Adipocyte (in vitro differentiated cells): ENCODE data around the gene TNS1.

Experiments
- DNase-seq: peaks from one replicate; pipeline ENCODE4 v3.0.0-alpha.2; 2015; ENCODE audit warnings: low read depth
- H3K27me3 ChIP-seq: replicated peaks from 2 replicates; pipeline ENCODE4 v1.7.0; 2013; ENCODE audit warnings: mild to moderate bottlenecking, low read length, moderate library complexity; ENCODE audit not compliant: control insufficient read depth, insufficient read depth
- H3K36me3 ChIP-seq: 2 replicates; pipeline ENCODE4 v1.7.0; 2013; ENCODE audit warnings: low read length, mild to moderate bottlenecking, moderate library complexity; ENCODE audit not compliant: control insufficient read depth, insufficient read depth, severe bottlenecking
- H3K4me1 ChIP-seq: 2 replicates; pipeline ENCODE4 v1.7.0; 2013; ENCODE audit warnings: mild to moderate bottlenecking, low read length, moderate library complexity; ENCODE audit not compliant: control insufficient read depth, insufficient read depth
- H3K4me3 ChIP-seq: 2 replicates; pipeline ENCODE4 v1.7.0; 2013; ENCODE audit warnings: mild to moderate bottlenecking, low read length, moderate library complexity
- H3K9ac ChIP-seq: 2 replicates; pipeline ENCODE4 v1.7.0; 2013; ENCODE audit warnings: mild to moderate bottlenecking, low read length, moderate library complexity
- H3K9me3 ChIP-seq: 2 replicates; pipeline ENCODE4 v1.7.0; 2013; ENCODE audit warnings: mild to moderate bottlenecking, low read length, moderate library complexity; ENCODE audit not compliant: control insufficient read depth

TNS1 gene

GRCh38 chr2:217943446-217944321 lies 59.1 kb downstream of the TNS1 start:
- Histone ChIP-seq H3K4me3 (peak overlapping the region; percentile 94), H3K9me3 (no peaks in the 10 kb centered on the region), H3K9ac (peak overlapping the region; percentile 96), H3K36me3 (peaks cover 7% of the 10 kb centered on the region), H3K4me1 (peaks cover 68% of the 10 kb centered on the region), H3K27me3 (no peaks in the 10 kb centered on the region)
- peak; percentile 75 for DNase-seq

DNA sequence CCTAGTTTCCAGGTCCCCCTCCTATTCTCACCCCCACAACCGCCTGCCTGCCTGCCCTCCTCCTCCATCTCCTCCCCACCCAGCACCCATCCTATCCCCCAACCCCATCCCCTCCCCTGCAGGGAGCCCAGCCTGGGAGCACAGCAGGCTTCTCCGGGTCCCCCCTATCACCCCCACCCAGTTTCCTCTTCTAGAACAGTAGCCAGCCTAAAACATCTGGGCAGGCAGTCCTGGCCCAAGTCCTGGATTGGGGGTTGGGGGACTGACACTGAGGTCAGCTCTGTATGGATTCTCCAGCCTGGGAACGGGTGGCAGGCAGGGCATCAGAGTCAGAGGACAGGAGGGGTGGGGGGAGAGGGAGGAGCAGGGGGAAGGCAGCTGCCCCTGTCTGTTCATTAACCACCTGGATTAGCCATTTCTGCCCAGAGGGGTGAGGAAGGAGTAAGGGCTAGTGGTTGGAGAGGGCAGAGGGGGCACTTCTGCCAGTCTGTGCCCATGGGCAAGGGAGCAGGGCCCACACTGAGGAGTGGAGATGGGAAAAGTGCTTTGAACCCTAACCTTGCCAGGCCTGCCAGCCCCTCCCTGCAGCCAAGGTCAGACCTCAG lies 60.0 kb downstream of the TNS1 start:
- H3K9me3 ChIP-seq: no peaks in the 10 kb centered on the region
- H3K27me3 ChIP-seq: no peaks in the 10 kb centered on the region
- peaks cover 13% of the 10 kb centered on the region for H3K36me3 ChIP-seq
- peak overlapping the region; percentile 94 for H3K4me3 ChIP-seq
- H3K4me1 ChIP-seq: peaks cover 68% of the 10 kb centered on the region
- DNase-seq: no peak
- H3K9ac ChIP-seq: peak overlapping the region; percentile 96

DNA sequence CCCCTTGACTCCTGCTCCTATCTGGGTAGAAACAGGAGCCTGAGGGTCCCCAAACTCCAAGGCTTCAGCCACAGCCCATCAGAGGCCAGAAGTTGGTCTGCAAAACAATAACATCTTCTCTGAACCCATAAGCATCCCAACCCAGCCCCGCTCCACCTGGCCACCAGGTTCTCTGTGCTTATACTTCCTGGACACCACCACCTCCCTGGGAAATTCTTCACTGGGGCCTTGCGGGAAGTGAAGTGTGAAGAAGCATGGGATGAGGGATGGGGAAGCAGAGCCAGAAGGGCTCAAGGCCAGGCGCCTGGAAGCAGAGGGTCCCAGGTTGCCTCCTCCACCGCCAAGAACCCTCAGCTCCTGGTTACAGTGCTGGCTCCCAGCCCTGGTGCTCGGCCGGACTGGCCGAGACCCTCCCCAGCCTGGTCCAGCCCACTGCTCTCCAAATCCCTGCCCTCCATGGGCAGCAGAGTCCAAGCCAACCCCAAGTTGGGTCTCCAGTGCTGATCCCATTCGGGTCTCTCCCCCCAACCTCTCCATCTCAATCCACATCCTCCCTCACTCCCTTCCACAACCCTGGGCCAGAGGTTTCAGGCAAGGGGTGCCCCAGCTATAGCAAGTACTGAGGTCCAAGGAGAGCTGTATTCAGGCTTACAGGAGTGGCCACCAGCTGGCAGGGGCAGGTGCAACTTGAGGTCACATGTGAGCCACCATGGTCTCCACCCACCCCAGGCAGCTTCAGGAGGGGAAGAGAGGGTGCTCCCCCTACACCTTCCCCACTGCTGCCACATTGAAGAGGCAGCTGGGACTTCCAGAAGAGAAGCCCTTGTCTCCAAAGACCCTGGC lies 60.7 kb downstream of the TNS1 start:
- peak overlapping the region; percentile 94 for H3K4me3 ChIP-seq
- H3K9me3 ChIP-seq: no peaks in the 10 kb centered on the region
- no peak for DNase-seq
- peak overlapping the region; percentile 96 for H3K9ac ChIP-seq
- H3K27me3 ChIP-seq: no peaks in the 10 kb centered on the region
- H3K4me1 ChIP-seq: peaks cover 75% of the 10 kb centered on the region
- peaks cover 13% of the 10 kb centered on the region for H3K36me3 ChIP-seq

- Histone ChIP-seq H3K36me3 (peaks cover 13% of the 10 kb centered on the region), H3K9ac (peak overlapping the region; percentile 96), H3K4me3 (peak overlapping the region; percentile 94), H3K9me3 (no peaks in the 10 kb centered on the region), H3K4me1 (peaks cover 83% of the 10 kb centered on the region), H3K27me3 (no peaks in the 10 kb centered on the region)
- no peak for DNase-seq
Measured at GRCh38 chr2:217941339-217941738, 61.5 kb downstream of the TNS1 start.

- H3K9me3 ChIP-seq: no peaks in the 10 kb centered on the region
- peak overlapping the region; percentile 96 for H3K9ac ChIP-seq
- H3K4me1 ChIP-seq: peaks cover 91% of the 10 kb centered on the region
- H3K36me3 ChIP-seq: peaks cover 13% of the 10 kb centered on the region
- peak overlapping the region; percentile 94 for H3K4me3 ChIP-seq
- DNase-seq: no peak
- H3K27me3 ChIP-seq: no peaks in the 10 kb centered on the region
Measured at GRCh38 chr2:217940261-217941220, 62.3 kb downstream of the TNS1 start.

- Histone ChIP-seq H3K4me3 (no peak overlapping the region), H3K36me3 (peaks cover 11% of the 10 kb centered on the region), H3K9ac (no peak overlapping the region), H3K9me3 (no peaks in the 10 kb centered on the region), H3K4me1 (peaks cover 96% of the 10 kb centered on the region), H3K27me3 (no peaks in the 10 kb centered on the region)
- no peak for DNase-seq
Measured at GRCh38 chr2:217939629-217940245, 63.1 kb downstream of the TNS1 start.

DNA sequence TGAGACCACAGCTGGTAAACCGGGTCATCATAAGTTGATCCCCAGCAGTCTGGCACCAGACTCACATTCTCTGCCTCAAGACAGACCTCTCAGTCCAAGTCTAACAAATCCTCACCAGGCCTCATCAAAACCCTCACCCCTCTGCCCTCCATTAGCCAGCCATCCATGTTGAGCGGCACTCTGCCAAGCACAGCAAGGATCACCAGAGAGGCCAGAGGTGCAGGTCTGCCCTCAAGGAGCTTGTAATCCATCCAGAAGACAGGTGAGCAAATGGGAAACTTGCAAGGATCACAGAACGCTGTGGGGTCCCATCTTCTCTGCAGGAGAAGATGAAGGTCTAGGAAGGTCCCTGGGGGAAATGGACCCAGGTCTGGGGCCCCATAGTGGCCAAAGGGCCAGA lies 63.6 kb downstream of the TNS1 start:
- no peaks in the 10 kb centered on the region for H3K27me3 ChIP-seq
- no peak overlapping the region for H3K9ac ChIP-seq
- no peak for DNase-seq
- peaks cover 8% of the 10 kb centered on the region for H3K36me3 ChIP-seq
- no peak overlapping the region for H3K4me3 ChIP-seq
- H3K9me3 ChIP-seq: no peaks in the 10 kb centered on the region
- H3K4me1 ChIP-seq: peaks cover 96% of the 10 kb centered on the region

DNA sequence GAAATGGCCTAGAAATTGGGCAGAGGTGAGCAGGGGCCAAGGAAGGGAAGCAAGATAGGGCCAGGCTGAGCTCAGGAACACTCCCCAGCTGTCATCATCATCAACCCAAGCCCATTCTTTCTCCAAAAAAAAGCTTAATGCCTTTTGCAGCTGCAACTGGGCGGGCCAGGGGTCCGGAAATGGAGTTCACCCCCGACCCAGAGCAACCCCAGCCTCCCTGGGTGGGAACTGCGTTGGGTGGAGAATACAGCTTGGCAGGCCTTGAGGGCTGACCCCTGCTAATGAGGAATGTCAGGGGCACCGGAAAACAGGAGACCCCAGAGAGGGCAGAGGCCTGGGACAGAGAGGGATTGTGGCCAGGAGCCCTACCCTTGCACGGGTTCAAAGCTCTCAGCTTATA lies 64.8 kb downstream of the TNS1 start:
- no peaks in the 10 kb centered on the region for H3K27me3 ChIP-seq
- H3K9ac ChIP-seq: peak overlapping the region; percentile 76
- peaks cover 96% of the 10 kb centered on the region for H3K4me1 ChIP-seq
- no peaks in the 10 kb centered on the region for H3K9me3 ChIP-seq
- DNase-seq: no peak
- no peak overlapping the region for H3K4me3 ChIP-seq
- H3K36me3 ChIP-seq: peaks cover 8% of the 10 kb centered on the region

DNA sequence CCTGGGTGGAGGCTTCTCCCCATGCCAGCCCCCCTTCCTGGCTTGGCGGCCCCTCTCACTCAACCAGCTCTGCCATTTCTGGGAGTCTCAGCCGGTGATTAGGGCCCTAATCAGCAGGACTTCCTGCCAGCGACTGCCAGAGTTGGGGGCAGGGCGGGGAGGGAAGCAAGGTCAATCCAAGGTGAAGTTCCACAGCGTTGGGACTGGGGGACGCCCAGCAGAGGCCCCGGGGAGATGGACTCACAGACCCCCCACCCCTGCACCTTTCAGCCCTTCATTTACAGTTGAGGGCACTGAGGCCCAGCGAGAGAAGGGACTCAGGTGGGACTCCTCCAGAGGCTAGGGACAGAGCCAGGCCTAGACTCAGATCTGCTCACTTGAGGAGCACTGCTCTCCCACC lies 65.3 kb downstream of the TNS1 start:
- no peak for DNase-seq
- H3K27me3 ChIP-seq: no peaks in the 10 kb centered on the region
- H3K36me3 ChIP-seq: peaks cover 11% of the 10 kb centered on the region
- no peak overlapping the region for H3K4me3 ChIP-seq
- peaks cover 95% of the 10 kb centered on the region for H3K4me1 ChIP-seq
- H3K9ac ChIP-seq: peak overlapping the region; percentile 76
- H3K9me3 ChIP-seq: no peaks in the 10 kb centered on the region

DNA sequence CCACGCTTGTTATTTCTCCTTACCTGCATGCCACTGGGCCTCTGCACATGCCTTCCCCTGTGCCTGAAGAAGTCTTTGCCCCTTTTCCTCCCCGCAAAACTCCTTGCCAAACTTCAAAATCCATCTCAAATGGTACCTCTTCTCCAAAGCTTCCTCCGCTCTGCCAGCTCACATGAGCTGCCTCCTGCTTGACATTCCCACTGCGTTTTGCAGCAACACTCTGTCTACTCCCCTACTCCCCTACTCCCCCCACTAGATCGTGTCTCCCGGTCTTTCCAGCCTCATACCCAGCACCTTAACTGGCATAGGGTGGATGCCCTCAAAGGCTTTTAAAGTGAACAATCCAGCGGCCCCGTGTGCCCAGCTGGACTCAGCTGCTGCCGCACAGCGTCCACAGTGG lies 65.8 kb downstream of the TNS1 start:
- Histone ChIP-seq H3K9me3 (no peaks in the 10 kb centered on the region), H3K27me3 (no peaks in the 10 kb centered on the region), H3K36me3 (peaks cover 16% of the 10 kb centered on the region), H3K9ac (peak overlapping the region; percentile 76), H3K4me3 (no peak overlapping the region), H3K4me1 (peaks cover 90% of the 10 kb centered on the region)
- no peak for DNase-seq
